Endometrial microvascular endothelial cells (primary cell): ENCODE data around the gene SPAG9. TPM values are rescaled to one million over a fixed set of nuclear protein-coding genes. Genes with fewer than 3 reads are reported as not detected.

Experiments
- in situ Hi-C: cut with HindIII; loops from 2 replicates; pipeline ENCODE4 v1.10.0; 2017; ENCODE audit warnings: low sequenced_read_pairs, low pct_unique_long_range_greater_than_20kb; ENCODE audit errors: inconsistent ontology term
- total RNA-seq: library from RNA; depleted of rRNA; stranded (reverse); fragments of >200 nt; gene quantifications from one replicate; pipeline ENCODE4 v1.2.3, GENCODE V29; 2015; ENCODE audit errors: inconsistent ontology term

The SPAG9 gene, protein sequence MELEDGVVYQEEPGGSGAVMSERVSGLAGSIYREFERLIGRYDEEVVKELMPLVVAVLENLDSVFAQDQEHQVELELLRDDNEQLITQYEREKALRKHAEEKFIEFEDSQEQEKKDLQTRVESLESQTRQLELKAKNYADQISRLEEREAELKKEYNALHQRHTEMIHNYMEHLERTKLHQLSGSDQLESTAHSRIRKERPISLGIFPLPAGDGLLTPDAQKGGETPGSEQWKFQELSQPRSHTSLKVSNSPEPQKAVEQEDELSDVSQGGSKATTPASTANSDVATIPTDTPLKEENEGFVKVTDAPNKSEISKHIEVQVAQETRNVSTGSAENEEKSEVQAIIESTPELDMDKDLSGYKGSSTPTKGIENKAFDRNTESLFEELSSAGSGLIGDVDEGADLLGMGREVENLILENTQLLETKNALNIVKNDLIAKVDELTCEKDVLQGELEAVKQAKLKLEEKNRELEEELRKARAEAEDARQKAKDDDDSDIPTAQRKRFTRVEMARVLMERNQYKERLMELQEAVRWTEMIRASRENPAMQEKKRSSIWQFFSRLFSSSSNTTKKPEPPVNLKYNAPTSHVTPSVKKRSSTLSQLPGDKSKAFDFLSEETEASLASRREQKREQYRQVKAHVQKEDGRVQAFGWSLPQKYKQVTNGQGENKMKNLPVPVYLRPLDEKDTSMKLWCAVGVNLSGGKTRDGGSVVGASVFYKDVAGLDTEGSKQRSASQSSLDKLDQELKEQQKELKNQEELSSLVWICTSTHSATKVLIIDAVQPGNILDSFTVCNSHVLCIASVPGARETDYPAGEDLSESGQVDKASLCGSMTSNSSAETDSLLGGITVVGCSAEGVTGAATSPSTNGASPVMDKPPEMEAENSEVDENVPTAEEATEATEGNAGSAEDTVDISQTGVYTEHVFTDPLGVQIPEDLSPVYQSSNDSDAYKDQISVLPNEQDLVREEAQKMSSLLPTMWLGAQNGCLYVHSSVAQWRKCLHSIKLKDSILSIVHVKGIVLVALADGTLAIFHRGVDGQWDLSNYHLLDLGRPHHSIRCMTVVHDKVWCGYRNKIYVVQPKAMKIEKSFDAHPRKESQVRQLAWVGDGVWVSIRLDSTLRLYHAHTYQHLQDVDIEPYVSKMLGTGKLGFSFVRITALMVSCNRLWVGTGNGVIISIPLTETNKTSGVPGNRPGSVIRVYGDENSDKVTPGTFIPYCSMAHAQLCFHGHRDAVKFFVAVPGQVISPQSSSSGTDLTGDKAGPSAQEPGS (N-terminal part only)
- 41.1 TPM for total RNA-seq

DNA sequence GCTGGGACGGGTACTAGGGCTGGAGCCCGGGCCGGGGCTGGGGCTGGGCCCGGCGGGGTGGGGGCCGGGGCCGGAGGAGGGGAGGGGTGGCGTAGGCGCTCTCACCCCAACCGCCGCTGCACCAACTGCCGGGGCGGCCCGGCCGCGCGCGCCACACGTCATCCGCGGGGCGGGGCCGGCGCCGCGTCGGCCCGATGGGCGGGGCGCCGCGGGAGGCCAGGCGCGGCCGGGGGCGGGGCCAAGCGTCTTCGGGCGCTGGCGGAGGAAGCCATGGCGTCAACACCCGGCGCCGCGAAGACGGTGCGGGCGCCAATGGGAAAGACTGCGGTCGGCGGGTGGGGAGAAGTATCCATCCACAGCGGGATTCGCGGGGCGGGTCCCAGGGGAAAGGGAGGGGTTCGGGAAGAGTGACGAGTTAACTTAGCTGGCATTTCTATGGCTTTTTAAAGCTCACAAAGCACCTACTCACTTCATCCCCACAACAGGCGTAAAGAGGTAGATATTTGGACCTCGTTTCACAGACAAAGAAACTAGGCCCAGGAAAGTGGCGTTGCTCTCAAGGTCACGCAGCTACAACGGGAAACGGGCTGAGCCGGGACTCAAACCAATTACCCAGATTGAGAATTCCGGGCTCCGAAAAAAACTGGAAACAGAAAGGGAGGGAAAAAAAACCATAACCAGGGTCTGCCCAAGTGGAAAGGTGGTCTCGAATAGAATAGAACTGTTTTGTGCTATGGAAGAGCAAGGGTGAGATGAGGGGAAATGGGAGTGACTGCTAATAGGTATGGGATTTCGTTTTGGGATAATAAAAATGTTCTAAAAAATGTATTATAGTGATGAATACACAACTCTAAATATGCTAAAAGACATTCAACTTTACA is at the start of gene SPAG9:
TSS of gene SPAG9 (minus strand) at position 130 of the 881 bp plus-strand sequence. CDS start 212 bp downstream, outside the sequence.
- in situ Hi-C loops: no loop called here

DNA sequence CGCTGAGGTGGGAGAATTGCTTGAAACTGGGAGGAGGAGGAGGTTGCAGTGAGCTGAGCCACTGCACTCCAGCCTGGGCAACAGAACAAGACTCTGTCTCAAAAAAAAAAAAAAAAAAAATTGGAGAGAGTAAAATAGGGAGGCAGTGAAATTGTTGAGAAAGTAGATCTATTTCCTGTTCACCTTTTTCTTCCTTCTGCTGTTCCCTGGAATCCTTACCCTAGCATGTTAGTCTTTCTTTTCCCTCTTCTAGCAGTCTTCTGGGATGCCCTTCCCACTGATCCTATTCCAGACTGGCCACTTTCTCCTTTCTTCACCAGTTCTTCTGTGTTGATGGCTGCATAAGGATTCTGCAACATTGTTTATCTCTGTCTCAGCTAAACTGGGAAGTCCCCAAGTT is 48.7 kb upstream of the SPAG9 start:
- in situ Hi-C loops: no loop called here

DNA sequence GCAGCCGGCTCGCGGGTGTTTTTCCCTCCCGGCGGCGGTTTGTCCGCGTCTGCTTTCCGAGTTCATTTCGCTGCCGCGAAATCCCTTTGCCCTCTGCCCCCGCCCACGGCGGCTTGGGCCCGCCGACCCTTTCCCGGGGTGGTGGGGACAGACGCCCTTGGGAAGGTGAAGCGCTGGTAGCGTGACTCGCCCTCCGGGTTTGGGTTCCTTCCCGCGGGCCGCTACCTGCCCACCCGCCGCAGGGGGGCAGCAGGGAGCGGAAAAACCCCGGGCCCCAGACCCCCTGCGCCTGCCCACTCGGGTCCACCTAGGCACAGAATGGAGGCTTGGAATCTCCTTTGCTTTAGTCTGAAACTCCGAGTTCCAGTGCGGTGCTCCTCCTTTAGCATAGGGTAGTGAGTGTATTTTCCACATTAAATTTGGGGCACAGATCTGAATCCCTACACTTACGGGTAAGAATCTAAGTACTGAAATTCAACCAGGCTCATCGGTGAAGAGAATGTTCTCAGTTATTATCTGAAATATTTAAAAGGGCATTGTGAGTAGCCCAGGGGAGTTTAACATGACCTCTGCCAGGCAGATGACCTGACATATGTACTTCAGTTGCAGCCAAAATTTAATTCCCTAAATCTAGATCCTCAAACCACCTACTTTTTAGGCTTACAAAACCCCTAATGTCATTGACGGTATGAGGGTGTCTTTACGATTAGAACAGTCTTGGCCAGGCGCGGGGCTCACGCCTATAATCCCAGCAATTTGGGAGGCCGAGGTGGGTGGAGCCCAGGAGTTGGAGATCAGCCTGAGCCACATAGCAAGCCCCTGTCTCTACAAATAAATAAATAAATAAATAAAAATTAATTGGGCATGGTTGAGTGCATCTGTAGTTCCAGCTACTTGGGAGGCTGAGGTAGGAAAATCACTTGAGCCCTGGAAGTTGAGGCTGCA is 46.6 kb upstream of the SPAG9 start:
- in situ Hi-C loops: no loop called here

DNA sequence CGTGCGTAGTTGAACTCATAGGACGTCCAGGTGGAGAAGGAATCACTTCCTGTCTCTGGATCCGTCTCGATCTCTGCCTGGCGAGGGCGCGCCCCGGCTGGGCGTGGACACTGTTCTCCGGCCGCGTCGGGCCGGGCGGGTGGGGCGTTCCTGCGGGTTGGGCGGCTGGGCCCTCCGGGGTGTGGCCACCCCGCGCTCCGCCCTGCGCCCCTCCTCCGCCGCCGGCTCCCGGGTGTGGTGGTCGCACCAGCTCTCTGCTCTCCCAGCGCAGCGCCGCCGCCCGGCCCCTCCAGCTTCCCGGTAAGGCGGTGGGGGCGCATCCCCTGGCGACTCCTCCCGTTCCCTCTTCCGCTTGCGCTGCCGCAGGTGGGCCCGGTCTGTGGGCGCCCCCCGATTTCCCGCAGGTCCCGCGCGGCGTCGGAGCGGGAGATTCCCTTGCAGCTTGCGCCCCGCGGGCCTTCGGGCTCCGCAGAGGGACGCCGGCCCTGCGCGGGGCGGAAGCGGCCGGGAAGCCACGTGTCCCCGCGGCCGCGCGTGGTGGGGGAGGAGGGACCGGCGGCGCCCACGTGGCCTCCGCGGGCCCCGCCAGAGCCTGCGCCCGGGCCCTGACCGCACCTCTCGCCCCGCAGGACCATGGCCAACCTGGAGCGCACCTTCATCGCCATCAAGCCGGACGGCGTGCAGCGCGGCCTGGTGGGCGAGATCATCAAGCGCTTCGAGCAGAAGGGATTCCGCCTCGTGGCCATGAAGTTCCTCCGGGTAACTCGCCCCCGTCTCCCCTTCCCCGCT is 45.7 kb upstream of the SPAG9 start, which contains the start of gene NME2:
TSS of gene NME2 (plus strand) at position 214 of the 789 bp plus-strand sequence. CDS start at position 634, 420 bp downstream.
- in situ Hi-C loops: no loop called here

DNA sequence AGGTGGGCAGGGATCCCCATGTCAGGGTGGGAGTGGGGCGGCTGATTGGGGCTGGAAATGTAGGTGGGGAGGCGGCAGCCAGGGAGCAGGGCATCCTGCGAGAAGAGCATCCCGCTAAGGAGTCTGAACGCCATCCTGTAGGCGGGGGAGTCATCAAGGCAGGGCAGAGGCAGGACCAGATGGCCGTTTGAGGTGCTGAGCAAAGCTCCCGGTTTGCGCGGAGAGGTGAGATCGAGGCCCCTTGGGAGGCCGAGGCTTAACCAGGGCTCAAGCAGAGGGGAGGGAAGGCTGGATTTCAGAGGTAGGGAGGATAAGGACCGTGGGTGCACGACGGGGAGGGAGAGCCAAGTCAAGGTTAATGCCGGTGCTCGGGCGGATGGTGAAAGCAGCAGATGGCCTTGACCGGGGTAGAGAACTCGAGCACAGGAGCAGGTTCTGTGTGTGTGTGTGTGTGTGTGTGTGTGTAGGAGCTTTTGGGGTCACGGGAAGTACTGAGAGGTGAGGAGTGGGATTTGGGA is 45.1 kb upstream of the SPAG9 start:
- in situ Hi-C loops: no loop called here

DNA sequence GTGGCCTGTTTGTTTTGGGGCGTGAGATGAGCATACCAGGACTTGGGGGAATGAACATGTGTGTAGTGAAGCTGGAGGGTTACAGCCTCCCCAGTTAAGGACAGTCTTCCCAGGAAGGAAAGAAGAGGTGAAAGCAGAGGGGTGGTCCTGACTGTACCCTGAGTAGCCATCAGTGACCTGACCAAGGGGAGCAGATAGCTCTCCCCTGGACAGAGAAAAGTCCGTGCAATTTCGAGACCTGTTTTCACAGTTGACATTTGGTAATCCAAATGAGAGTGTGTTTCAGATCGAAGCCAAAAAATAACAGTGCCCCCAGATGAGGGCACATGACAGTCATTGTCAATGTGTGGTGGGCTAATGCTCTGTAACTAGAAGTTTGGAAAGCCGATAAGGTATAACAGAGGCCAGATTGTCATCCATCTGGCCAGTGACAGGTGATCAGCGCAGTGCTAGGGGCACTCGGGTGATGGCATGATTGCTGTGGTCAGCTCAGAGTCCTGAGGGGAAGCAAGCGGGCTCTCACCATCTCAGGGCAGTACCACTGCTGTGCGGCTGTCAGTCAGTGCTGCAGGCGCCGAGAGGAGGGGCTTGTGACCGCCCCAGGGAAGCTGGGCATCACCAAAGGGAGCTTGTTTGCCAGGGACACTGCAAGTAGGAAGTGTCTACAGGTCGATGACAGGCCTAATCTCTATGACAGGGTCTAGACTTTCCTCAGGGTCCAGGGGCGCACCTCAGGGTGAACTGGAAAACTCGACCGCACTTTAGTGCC is 44.4 kb upstream of the SPAG9 start:
- in situ Hi-C loops: no loop called here

DNA sequence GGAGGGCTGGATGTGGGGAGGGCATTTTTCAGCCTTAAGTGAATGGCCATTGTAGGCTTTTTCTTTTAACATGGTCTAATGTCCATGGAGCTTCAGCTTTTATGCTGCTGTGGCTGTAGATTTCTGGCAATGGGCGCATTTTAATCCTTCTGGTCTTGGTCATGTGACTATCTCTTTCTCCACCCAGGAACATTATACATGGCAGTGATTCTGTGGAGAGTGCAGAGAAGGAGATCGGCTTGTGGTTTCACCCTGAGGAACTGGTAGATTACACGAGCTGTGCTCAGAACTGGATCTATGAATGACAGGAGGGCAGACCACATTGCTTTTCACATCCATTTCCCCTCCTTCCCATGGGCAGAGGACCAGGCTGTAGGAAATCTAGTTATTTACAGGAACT is 40.9 kb upstream of the SPAG9 start:
- in situ Hi-C loops: no loop called here

DNA sequence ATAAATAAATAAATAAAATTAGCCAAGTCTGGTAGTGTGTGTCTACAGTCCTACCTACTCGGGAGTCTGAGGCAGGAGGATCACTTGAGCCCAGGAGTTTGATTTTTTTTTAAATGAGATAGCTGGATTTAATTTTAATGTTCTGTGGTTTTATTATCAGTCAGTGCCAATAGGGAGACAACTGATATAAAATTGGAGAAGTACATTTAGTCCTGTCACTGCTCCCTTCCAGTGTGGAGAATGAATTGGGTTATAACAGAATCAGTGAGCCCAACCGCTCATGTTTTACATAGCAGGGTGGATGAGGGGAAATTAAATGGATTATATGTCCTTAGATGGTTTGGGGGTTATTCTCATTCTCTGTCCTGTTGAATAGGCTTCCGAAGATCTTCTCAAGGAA is 38.9 kb upstream of the SPAG9 start:
- in situ Hi-C loops: no loop called here

DNA sequence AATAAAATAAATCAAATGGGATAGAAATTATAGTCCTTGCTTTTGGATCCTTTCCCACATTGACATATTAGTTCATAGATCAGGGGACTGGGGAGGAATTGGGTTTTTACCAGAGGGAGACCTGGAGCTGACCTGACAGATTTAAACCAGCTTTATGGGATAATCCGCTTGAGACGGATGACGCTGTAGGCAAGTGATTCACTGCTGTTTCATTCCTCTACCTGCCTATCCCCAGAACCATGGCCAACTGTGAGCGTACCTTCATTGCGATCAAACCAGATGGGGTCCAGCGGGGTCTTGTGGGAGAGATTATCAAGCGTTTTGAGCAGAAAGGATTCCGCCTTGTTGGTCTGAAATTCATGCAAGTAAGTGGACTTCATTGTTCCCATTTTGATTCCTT is 34.7 kb upstream of the SPAG9 start:
- in situ Hi-C loops: no loop called here

DNA sequence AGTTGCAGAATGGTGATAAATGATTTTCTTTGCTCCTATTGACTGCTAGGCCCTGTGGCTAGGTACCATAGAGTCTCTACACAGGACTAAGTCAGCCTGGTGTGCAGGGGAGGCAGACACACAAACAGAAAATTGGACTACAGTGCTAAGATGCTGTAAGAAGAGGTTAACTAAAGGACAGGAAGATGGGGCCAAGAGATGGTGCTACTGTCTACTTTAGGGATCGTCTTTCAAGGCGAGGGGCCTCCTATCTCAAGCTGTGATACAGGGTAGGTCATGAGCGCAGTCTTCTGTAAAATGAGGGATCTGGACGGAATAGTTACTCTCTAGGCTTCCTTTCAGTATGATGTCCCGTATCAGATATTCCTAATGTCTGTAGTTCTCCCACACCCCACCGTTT is 33.5 kb upstream of the SPAG9 start:
- in situ Hi-C loops: no loop called here

DNA sequence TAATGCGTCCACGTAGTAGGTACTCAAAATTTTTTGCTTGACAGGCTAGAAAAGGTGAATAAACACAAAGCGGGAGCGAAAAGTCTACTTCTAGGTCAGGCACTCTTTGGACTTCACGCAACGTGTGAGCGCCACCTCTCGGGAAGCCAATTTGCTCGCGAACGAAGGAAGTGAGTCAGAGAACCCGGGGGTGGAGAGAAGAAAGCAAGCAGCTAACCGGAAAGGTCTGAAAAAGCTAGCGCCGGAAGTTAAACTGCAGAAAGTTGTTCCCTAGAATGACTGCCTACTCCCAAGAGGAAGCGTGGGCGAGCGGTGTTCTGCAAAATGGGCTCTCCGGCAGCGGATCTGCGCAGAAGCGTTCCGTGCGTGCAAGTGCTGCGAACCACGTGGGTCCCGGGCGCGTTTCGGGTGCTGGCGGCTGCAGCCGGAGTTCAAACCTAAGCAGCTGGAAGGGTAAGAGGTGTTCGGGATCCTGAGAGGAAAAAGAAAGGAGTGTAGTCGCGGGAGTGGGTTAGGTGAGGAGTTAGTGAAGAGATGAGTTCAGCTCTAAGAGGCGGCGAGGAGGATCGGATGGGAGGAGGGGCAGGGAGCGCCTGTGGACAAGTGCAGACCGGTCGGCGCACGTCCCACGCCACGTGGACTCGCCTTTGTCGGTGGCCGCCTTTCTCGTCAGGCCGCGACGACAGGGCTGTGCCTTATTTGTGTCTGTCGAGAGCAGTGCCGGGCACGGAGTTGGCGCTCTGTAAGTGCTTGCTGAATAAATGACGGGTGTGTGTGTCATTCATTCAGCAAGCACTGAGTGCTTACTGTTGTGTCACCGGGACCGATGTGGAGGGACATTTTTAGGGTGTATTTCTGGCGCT is 32.8 kb upstream of the SPAG9 start, which contains the start of gene NME1:
TSS of gene NME1 (plus strand) at position 350 of the 863 bp plus-strand sequence. CDS start 2,096 bp downstream, outside the sequence.
- in situ Hi-C loops: no loop called here

DNA sequence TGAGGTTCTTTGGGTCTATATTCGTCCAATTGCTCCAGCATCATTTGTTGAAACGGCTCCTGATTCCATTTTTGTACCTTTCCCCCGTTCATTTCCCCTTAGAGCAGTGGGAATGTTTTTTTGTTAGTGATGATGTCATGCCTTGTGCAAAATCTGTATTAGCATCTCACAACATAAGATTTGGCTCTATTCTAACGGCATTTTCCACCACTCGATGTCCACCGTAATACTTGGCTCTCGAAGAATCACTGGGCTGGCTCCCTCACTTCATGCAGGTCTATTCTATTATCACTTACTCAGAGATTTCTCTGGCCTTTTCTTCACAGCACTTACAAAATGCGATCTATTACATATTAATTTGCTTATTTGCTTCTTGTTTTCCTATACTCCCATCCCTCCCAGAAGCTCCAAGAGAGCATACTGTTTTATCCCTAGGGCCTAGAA is 32.1 kb upstream of the SPAG9 start:
- in situ Hi-C loops: no loop called here

DNA sequence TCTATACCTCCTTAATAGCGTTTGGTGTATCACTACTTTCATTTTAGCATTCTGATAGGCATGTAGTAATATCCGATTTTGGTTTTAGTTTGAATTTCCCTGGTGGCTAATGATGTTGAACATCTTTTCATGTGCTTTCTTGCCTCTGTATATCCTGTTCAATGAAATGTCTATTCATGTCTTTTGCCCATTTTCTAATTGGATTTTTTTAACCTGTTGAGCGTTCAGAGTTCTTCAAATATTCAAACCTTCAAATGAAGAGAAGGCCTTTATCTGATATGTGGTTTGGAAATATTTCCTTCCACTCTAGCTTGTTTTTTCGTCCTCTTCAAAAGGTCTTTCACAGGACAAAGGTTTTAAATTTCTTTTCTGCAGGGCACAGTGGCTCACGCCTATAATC is 30.3 kb upstream of the SPAG9 start:
- in situ Hi-C loops: no loop called here

DNA sequence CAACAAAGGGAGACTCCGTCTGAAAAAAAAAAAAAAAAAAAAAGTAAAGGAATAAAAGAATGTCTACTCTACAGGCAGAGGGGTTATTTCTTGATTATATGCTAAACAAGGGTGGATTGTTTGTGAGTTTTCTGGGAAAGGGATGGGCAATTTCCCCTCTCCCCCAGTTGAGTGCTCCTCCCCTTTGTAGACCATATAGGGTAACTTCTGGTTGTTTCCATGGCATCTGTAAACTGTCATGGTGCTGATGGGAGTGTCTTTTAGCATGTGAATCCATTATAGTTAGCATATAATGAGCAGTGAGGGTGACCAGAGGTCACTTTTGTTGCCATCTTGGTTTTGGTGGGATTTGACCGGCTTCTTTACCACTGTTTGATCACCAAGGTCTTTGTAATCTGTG is 28.5 kb upstream of the SPAG9 start:
- in situ Hi-C loops: no loop called here
